ENCODE measurements around the gene PIK3C2G.

DNA sequence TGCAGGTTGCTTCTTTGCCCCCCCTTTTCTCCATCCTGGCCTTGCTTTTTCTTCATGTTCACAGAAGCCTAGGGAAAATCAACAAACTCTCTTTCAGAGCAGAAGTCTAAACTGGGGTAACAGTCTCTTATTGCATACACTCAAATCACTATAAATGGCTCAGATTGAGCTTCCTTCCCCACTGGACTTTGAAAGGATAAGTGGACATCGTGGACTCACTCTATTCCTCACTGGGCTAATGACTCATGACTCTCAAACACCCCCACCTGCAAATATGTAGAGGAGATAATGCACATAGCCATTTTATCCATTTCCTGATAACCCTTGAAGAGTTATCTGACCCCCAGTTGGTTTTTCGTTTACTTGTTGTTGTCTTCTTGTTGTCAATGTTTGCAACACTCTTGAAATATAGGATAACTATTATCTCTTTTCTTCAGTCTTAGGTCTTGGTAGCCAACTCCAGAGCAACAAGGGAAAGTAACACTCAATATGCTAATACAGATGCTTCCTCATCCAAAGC is 221.3 kb downstream of the PIK3C2G start:
- TF ChIP-seq RBBP5 (conservative IDR thresholded peaks at IDR 0.05) (no peak), ESRRA (IDR thresholded peaks at IDR 0.05; ENCODE audit: low read length) (no peak), BRCA1 (IDR thresholded peaks at IDR 0.05; ENCODE audit: low read depth, low read length) (no peak), ZNF622 (IDR thresholded peaks at IDR 0.05) (no peak), BHLHE40 (IDR thresholded peaks at IDR 0.05; ENCODE audit: borderline replicate concordance in 1 of 2, low read depth in 2 of 2, low read length in 1 of 2) (no peak), CREM (IDR thresholded peaks at IDR 0.05; ENCODE audit: low read depth) (no peak), FOS (IDR thresholded peaks at IDR 0.05; ENCODE audit: borderline replicate concordance, extremely low read depth, insufficient read length) (no peak), MTA3 (IDR thresholded peaks at IDR 0.05; ENCODE audit: borderline replicate concordance, low read length) (no peak), NR2C2 (IDR thresholded peaks at IDR 0.05; ENCODE audit: borderline replicate concordance, control insufficient read depth, insufficient read length, low read depth) (no peak)
- TF ChIP-seq, protein P1, sequence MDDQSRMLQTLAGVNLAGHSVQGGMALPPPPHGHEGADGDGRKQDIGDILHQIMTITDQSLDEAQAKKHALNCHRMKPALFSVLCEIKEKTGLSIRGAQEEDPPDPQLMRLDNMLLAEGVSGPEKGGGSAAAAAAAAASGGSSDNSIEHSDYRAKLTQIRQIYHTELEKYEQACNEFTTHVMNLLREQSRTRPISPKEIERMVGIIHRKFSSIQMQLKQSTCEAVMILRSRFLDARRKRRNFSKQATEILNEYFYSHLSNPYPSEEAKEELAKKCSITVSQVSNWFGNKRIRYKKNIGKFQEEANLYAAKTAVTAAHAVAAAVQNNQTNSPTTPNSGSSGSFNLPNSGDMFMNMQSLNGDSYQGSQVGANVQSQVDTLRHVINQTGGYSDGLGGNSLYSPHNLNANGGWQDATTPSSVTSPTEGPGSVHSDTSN (IDR thresholded peaks at IDR 0.05; ENCODE audit: insufficient replicate concordance, low read depth, low read length), result no peak
- TF ChIP-seq, protein P2, sequence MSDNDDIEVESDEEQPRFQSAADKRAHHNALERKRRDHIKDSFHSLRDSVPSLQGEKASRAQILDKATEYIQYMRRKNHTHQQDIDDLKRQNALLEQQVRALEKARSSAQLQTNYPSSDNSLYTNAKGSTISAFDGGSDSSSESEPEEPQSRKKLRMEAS (IDR thresholded peaks at IDR 0.05; ENCODE audit: low read depth, low read length), result no peak
- TF ChIP-seq, protein P3, sequence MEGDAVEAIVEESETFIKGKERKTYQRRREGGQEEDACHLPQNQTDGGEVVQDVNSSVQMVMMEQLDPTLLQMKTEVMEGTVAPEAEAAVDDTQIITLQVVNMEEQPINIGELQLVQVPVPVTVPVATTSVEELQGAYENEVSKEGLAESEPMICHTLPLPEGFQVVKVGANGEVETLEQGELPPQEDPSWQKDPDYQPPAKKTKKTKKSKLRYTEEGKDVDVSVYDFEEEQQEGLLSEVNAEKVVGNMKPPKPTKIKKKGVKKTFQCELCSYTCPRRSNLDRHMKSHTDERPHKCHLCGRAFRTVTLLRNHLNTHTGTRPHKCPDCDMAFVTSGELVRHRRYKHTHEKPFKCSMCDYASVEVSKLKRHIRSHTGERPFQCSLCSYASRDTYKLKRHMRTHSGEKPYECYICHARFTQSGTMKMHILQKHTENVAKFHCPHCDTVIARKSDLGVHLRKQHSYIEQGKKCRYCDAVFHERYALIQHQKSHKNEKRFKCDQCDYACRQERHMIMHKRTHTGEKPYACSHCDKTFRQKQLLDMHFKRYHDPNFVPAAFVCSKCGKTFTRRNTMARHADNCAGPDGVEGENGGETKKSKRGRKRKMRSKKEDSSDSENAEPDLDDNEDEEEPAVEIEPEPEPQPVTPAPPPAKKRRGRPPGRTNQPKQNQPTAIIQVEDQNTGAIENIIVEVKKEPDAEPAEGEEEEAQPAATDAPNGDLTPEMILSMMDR (IDR thresholded peaks at IDR 0.05 in 2 of 3, conservative IDR thresholded peaks at IDR 0.05 in 1 of 3; ENCODE audit: control insufficient read depth in 2 of 3, extremely low read depth in 1 of 3, insufficient read depth in 1 of 3, low read depth in 3 of 3, low read length in 3 of 3), result no peak

Data from GM12878 (cell line).